GM12875 (cell line): ENCODE data around the gene ERCC4.

Experiments
- H3K4me3 ChIP-seq: one replicate; pipeline ENCODE4 v1.5.1; 2011; ENCODE audit warnings: low read depth, low read length, control low read depth
- TF ChIP-seq, protein P1 (sequence below): IDR thresholded peaks from 2 replicates; pipeline ENCODE4 v1.5.1; 2011; ENCODE audit warnings: low read depth, mild to moderate bottlenecking, control low read depth, inconsistent platforms, low read length, moderate library complexity, borderline replicate concordance; ENCODE audit not compliant: insufficient read depth

Gene ERCC4

DNA sequence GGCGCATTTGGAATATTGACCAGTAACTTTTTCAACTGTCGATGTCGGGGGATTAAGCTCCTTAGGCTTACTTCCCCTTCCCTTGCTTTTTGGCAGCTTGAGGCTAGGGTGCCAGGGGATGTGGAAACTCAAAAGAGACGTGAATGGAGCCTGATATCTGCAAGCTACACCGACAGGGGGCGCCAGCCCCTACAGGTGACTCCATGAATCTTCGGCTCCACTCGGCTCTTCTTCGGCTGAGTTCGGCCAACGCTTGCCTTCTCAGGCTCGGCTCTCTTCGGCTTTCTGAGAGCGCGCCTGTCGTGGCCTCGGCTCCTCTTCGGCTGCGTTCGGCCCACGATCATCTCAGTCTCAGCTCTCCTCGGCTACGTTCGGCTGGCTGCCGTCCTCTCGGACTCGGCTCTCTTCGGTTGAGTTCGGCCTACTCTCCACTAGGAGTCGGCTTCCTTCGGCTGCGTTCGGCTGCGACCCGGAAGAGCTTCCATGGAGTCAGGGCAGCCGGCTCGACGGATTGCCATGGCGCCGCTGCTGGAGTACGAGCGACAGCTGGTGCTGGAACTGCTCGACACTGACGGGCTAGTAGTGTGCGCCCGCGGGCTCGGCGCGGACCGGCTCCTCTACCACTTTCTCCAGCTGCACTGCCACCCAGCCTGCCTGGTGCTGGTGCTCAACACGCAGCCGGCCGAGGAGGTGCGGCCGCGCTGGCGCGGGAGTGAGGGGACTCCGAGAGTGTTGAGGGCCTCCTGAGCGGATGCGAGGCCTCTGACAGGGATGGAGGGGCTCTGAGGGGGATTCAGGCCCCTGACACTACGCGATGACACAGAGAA lies at the start of gene ERCC4:
Gene ERCC4 (plus strand): TSS at position 472 of the 827 bp plus-strand sequence. CDS start 12 bp downstream, at position 484.
- TF ChIP-seq, protein P1, sequence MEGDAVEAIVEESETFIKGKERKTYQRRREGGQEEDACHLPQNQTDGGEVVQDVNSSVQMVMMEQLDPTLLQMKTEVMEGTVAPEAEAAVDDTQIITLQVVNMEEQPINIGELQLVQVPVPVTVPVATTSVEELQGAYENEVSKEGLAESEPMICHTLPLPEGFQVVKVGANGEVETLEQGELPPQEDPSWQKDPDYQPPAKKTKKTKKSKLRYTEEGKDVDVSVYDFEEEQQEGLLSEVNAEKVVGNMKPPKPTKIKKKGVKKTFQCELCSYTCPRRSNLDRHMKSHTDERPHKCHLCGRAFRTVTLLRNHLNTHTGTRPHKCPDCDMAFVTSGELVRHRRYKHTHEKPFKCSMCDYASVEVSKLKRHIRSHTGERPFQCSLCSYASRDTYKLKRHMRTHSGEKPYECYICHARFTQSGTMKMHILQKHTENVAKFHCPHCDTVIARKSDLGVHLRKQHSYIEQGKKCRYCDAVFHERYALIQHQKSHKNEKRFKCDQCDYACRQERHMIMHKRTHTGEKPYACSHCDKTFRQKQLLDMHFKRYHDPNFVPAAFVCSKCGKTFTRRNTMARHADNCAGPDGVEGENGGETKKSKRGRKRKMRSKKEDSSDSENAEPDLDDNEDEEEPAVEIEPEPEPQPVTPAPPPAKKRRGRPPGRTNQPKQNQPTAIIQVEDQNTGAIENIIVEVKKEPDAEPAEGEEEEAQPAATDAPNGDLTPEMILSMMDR = peak; percentile 94
- peak within 1 kb of the TSS; percentile 82 for H3K4me3 ChIP-seq

DNA sequence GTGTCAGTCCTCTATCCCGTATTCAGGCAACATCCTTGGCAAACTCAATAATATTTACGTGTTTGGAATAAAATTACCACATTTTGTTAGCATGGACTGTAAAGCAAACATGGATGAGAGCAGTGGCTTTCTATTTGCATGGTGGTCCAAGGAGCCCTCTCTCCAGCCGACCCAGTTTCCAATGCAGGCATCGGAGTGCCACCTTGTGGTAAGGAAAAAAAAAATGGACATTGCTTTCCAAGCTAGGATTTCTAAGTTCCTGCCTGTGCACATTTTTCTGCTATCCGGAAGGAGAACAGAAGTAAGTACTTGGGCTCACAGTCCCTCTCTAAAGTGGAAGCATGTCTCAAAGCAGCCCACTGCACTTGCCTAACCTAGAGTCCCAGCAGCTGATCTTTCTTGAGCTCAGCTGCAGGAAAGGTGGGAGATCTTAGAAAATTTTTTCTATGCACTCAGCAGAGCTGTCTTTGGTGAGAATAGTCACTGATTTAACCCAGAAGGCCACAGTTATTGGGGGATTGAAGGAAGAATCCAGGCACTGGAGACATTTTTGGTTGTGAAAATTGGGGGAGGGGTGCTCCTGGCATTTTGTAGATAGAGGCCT lies 46.0 kb upstream of the ERCC4 start:
- TF ChIP-seq, protein P1 = no peak
- no peak overlapping the region for H3K4me3 ChIP-seq

DNA sequence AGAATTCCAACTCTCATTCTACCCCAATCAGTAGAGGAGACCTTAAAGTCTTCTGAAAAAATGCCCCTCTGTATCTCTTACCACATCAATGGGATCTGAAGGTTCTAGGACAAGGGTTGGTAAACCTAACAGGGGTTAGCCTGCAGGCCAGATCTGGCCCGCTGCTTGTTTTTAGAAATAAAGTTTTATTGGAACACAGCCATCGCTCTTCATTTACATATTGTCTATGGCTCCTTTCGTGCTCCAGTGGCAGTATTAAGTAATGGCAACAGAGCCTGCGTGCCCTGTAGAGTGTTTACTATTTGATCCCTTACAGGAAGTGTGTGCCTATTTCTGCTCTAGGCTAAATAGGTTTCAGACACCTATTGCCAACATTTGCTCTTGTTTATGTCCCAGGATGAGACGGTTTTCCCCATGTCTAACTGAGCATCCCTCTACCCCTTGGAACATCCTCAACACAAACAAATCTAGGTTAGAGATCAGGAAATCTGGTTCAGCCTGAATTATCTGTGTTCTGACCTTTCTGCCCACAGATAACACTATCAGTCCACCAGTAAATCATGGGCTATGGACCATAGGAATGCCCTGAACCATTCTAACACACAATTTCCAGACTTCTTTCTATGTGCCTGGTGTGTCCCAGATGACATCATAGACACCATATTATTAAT lies 44.2 kb upstream of the ERCC4 start:
- H3K4me3 ChIP-seq = no peak overlapping the region
- TF ChIP-seq, protein P1 = no peak

DNA sequence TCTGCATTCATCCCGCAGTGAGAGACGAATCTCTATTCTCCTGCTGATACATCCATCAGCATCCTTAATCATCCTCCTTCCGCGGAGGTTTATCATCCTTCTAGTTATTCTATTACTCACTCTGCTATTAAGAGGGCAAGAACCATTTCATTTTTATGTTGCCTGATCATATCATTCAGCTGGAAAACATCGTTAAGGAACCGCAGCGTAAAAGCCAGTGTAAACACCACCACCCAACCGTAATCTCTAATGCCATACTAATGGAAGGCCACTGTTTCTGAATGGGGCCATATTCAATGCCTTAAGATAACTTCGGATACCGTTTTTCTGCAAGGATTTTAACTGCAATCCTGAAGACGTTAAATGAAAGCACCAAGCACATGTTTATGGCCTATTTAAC lies 36.7 kb upstream of the ERCC4 start:
- H3K4me3 ChIP-seq = no peak overlapping the region
- TF ChIP-seq, protein P1 = no peak

DNA sequence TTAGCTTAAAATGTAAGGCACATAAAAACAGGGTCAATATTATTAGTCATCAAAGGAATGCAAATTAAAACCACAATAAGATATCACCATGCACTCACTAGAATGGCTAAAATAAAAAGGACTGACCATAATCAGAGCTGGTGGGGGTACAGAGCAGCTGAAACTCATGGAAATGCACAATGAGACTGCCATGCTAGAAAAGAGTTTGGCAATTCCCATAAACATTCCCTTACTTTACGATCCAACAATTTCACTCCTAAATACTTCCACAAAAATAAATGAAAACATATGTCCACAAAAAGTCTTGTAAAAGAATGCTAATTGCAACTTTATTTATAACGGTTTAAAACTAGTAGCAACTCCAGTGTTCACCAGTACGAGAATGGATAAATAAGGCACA lies 36.1 kb upstream of the ERCC4 start:
- TF ChIP-seq, protein P1 = no peak
- H3K4me3 ChIP-seq = no peak overlapping the region

DNA sequence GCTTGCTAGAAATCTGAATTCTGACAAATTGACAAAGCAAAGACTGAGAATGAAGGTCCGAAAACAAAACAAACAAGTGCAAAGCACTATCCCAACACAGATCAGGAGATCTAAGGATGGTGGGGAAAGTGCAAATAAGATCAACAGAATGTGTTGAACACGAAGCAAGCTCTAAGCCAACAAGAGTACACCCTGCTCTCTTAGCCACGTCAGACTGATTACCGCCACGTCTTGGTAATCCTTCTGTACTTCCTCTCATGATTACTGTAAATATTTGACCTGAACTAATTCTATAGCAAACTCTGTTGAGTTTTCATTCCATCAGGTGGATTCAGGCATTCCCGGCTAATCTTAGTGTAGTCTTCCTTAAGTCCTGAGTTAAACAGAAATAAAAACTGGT lies 34.3 kb upstream of the ERCC4 start:
- TF ChIP-seq, protein P1 = no peak

More for the DNA sequence above, 34.3 kb upstream of the ERCC4 start:
- H3K4me3 ChIP-seq = no peak overlapping the region
